Hepatocyte (in vitro differentiated cells): ENCODE data around the gene DMBX1.

Experiments used
- CTCF ChIP-seq: fragments of 200-600 bp; sonication (generic); IDR thresholded peaks from 2 replicates; pipeline ENCODE4 v1.5.1; 2016; ENCODE audit warnings: antibody characterized with exemption, mild to moderate bottlenecking; ENCODE audit not compliant: poor library complexity
- EZH2 ChIP-seq: fragments of 200-600 bp; sonication (generic); IDR thresholded peaks from 2 replicates; pipeline ENCODE4 v1.6.1; 2016; ENCODE audit warnings: antibody characterized with exemption, mild to moderate bottlenecking, borderline replicate concordance
- EZH2phosphoT487 ChIP-seq: fragments of 200-600 bp; sonication (generic); IDR thresholded peaks from one replicate; pipeline ENCODE4 v1.6.1; 2018; ENCODE audit warnings: antibody characterized with exemption, mild to moderate bottlenecking, low read depth, moderate library complexity; ENCODE audit not compliant: unreplicated experiment, severe bottlenecking

- peak; percentile 69 for TF ChIP-seq CTCF
- no peak for TF ChIP-seq EZH2
- TF ChIP-seq EZH2phosphoT487, result no peak
These were observed 43.0 kb downstream of the DMBX1 start for GRCh38 chr1:46532498-46533178.
